IPS-18a (cell line): Measurements from ENCODE around the gene TNPO1.
"Not testable (repeated sequence)": the region's sequence is repeated elsewhere in the genome, so short reads cannot be mapped to it uniquely, and the experiment has no call there.

ENCODE experiments used
- H3K27ac ChIP-seq: one replicate; pipeline ENCODE4 v1.5.1; 2013; ENCODE audit warnings: low read length
- H3K27me3 ChIP-seq: one replicate; pipeline ENCODE4 v1.6.1; 2013; ENCODE audit warnings: mild to moderate bottlenecking, low read length; ENCODE audit not compliant: control insufficient read depth, insufficient read depth
- H3K36me3 ChIP-seq: one replicate; pipeline ENCODE4 v1.6.1; 2013; ENCODE audit warnings: low read depth, low read length; ENCODE audit not compliant: control insufficient read depth
- H3K4me1 ChIP-seq: one replicate; pipeline ENCODE4 v1.6.1; 2013; ENCODE audit warnings: low read depth, low read length; ENCODE audit not compliant: control insufficient read depth
- H3K4me3 ChIP-seq: one replicate; pipeline ENCODE4 v1.5.1; 2013; ENCODE audit warnings: low read length
- H3K9ac ChIP-seq: one replicate; pipeline ENCODE4 v1.6.1; 2013; ENCODE audit warnings: mild to moderate bottlenecking, low read length, moderate library complexity
- H3K9me3 ChIP-seq: one replicate; pipeline ENCODE4 v1.6.1; 2013; ENCODE audit warnings: low read depth, low read length; ENCODE audit not compliant: control insufficient read depth

Gene TNPO1

DNA sequence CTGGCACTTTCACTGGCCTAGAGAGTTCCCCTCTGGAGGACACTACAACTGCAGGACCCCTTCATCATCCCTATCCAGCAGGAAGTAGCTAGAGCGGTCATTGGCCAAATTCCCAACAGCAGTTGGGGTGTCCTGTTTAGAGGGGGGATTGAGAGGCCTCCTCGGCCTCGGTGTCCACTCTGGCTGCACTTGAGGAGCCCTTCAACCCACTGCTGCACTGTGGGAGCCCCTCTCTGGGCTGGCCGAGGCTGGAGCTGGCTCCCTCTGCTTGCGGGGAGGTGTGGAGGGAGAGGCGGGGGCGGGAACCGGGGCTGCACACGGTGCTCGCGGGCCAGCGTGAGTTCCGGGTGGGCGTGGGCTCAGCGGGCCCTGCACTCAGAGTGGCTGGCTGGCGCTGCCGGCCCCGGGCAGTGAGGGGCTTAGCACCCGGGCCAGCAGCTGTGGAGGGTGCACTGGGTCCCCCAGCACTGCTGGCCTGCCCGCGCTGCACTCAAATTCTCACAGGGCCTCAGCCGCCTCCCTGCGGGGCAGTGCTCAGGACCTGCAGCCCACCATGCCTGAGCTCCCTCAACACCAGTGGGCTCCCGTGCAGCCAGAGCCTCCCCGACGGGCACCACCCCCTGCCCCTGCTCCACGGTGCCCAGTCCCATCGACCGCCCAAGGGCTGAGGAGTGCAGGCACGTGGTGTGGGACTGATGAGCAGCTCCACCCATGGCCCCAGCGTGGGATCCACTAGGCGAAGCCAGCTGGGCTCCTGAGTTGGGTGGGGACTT, 118.7 kb downstream of the TNPO1 start:
- H3K4me3 ChIP-seq, H3K27me3 ChIP-seq, H3K27ac ChIP-seq, H3K36me3 ChIP-seq, H3K9ac ChIP-seq, H3K4me1 ChIP-seq, H3K9me3 ChIP-seq: not testable (repeated sequence)

DNA sequence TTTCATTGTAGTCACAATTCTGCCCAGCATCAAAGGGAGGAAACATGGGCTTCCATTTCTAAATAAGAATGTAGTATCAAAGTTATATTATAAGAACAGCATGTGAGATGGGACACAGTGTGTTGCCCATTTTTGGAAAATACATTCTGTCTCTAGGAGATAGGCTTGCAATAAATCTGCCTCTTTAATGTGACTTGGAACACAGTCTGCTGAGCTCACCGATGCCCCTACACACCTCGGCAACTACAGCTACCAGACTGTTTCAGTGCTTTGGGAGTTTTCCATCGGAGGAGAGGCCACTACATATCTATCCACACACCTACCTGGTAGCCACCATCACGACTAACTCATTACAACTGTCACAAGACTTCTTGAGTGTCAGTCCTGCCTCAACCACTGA, 120.4 kb downstream of the TNPO1 start:
- Histone ChIP-seq H3K9me3 (no peaks in the 10 kb centered on the region), H3K9ac (no peak overlapping the region), H3K4me3 (no peak overlapping the region), H3K27ac (no peak overlapping the region), H3K27me3 (no peaks in the 10 kb centered on the region), H3K36me3 (no peaks in the 10 kb centered on the region), H3K4me1 (no peaks in the 10 kb centered on the region)

DNA sequence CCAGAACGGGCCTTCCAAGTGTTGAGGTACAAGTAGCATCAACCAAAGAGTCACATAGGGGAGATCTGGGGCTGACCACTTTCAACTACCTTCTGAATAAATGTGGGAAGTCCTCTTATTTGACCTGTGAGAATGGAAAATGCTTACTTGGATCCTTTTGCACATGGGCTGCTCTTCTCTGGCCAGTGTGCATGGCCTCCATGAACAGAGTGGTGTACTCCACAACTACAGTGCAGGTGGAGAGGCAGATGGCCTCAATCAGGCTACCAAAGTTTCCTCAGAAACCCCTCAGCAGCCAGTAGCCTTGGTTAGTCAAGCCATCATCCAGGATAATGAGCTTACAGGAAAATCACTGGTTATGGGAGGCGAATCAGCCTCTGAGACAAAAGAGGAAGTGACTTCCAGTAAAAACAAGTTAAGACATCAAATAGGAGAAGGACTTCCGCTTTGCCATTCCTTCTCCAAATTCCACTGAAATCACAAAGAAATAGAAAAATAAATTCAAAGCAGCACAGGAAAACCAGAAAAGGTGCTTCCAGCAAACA, 121.1 kb downstream of the TNPO1 start:
- Histone ChIP-seq H3K9ac (no peak overlapping the region), H3K4me3 (no peak overlapping the region), H3K4me1 (no peaks in the 10 kb centered on the region), H3K36me3 (no peaks in the 10 kb centered on the region), H3K27me3 (no peaks in the 10 kb centered on the region), H3K27ac (no peak overlapping the region), H3K9me3 (no peaks in the 10 kb centered on the region)

DNA sequence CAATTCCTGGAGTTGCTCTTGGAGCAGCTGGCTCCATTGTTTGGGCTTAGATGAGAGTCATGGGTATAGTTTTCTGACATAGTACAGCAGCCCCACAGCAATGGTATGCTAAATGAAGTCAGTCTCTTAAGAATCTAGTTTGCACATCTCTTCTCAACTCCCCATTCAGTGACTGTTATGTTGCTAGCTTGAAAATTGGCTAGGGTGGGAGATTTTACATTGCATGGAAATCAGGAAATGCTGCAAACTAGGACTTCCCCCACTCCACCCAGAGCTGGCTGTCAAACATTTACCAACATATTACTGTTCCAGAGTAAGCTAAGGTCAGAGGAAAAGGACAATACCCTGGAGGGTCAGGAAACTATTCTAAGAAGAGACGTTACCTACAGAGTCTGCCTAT, 121.7 kb downstream of the TNPO1 start:
- H3K9ac ChIP-seq = no peak overlapping the region
- no peaks in the 10 kb centered on the region for H3K36me3 ChIP-seq
- H3K4me1 ChIP-seq = no peaks in the 10 kb centered on the region
- no peaks in the 10 kb centered on the region for H3K27me3 ChIP-seq
- H3K27ac ChIP-seq = no peak overlapping the region
- no peak overlapping the region for H3K4me3 ChIP-seq
- H3K9me3 ChIP-seq = no peaks in the 10 kb centered on the region

GRCh38 chr5:72940082-72940481, 123.6 kb downstream of the TNPO1 start:
- no peaks in the 10 kb centered on the region for H3K36me3 ChIP-seq
- H3K27ac ChIP-seq = no peak overlapping the region
- H3K4me3 ChIP-seq = no peak overlapping the region
- no peaks in the 10 kb centered on the region for H3K27me3 ChIP-seq
- H3K4me1 ChIP-seq = no peaks in the 10 kb centered on the region
- H3K9ac ChIP-seq = no peak overlapping the region
- no peaks in the 10 kb centered on the region for H3K9me3 ChIP-seq

DNA sequence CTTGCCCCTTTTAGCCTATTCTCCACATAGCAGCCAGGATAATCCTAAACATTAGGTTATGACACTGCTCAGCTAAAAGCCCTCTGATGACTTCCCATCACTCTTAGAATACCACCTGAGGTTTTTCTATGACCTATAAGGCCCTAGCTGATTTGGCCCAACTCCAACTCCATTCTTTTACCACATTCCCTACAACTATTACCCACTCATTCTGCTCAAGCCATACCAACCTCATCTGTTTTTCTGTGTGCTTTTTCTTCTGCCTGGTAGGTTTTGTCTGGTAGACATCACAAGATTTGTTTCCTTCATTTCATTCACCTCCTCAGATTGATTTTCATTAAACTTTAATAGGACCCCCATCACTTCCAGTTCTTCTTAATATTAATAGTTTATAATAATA, 126.8 kb downstream of the TNPO1 start:
- Histone ChIP-seq H3K36me3 (no peaks in the 10 kb centered on the region), H3K4me3 (no peak overlapping the region), H3K9ac (no peak overlapping the region), H3K9me3 (no peaks in the 10 kb centered on the region), H3K4me1 (no peaks in the 10 kb centered on the region), H3K27me3 (no peaks in the 10 kb centered on the region), H3K27ac (no peak overlapping the region)

DNA sequence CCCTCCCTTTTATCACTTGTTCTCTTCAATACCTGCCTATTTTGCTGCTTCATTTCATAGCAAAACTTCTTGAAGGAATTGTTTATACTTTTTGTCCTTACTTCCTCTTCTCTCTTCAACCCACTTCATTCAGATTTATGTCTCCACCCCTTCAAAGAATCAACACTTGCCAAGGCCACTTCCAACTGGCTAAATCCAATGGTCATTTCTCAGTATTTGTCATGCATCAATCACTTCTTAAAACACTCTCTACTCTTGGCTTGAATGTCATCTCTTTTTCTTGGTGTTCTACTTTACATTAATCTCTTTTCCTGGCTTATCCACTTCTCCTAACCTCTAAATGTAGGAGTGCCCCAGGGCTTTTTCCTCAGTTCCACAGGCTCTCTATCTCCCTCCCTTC, 131.0 kb downstream of the TNPO1 start:
- Histone ChIP-seq H3K4me3 (no peak overlapping the region), H3K27ac (no peak overlapping the region), H3K4me1 (no peaks in the 10 kb centered on the region), H3K9ac (no peak overlapping the region), H3K27me3 (no peaks in the 10 kb centered on the region), H3K36me3 (no peaks in the 10 kb centered on the region), H3K9me3 (no peaks in the 10 kb centered on the region)

- H3K9me3 ChIP-seq = no peaks in the 10 kb centered on the region
- no peak overlapping the region for H3K9ac ChIP-seq
- no peak overlapping the region for H3K4me3 ChIP-seq
- peaks cover 8% of the 10 kb centered on the region for H3K4me1 ChIP-seq
- peaks cover under 1% of the 10 kb centered on the region for H3K27me3 ChIP-seq
- H3K36me3 ChIP-seq = no peaks in the 10 kb centered on the region
- no peak overlapping the region for H3K27ac ChIP-seq
Measured at GRCh38 chr5:72949481-72949880, 133.0 kb downstream of the TNPO1 start.

DNA sequence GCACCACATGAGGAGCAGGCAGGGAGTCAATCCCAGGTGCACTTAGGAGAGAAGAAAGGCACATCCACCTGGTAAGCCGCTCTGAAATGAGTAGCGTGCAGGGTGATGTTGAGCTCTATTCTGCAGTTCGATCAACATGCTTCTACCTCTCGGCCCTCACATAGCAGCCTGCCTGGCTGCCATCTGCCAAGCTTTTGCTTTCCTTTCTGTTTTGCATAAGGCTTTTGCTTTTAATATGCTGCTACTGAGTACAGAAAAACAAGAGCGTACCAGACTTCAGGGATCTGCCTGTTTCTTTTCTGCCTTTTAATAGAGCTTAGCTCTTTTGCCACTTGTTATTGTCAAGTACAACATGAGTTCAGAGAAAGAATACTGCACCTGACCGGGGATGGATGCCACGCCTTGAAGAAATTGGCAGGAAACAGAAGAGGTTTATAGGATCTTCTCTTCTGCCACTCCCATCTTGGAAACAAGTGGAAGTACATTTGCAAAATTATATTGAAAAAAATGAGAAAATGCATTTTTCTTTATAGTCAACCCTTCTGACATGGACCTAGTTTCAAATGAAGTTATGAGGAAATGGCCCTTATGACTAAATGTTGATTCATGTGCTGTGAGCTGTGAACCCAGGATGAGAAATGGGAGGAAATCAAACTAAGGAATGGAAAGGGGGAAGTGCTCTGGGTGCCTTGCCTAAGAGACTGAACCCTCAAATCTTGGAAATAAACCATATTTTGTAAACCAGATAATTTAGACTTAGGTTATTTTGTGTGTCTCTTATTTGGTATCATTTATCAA, 135.4 kb downstream of the TNPO1 start:
- Histone ChIP-seq H3K36me3 (no peaks in the 10 kb centered on the region), H3K27ac (no peak overlapping the region), H3K4me3 (no peak overlapping the region), H3K9ac (no peak overlapping the region), H3K27me3 (peaks cover 12% of the 10 kb centered on the region), H3K4me1 (peaks cover 17% of the 10 kb centered on the region), H3K9me3 (no peaks in the 10 kb centered on the region)

DNA sequence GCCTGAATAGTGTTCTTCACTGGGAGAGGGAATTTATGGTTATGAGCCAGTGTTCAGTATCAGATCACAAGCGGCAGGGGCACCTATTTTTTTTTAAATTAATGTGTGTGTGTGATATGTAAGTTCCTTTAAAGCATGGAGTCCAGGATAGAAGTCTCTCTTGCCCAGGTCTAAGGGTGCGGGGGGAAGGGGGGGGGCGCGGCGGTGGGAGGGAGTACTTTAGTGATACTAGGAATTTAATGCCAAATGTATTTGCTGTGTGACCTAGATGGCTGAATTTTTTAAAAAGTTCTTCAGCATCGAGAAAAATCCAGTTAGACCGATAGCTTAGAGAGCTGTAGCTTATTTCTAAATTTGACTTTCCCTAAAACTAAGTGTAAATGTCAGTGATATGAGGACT, 137.9 kb downstream of the TNPO1 start:
- Histone ChIP-seq H3K36me3 (no peaks in the 10 kb centered on the region), H3K4me1 (peaks cover 17% of the 10 kb centered on the region), H3K27ac (no peak overlapping the region), H3K9me3 (no peaks in the 10 kb centered on the region), H3K4me3 (no peak overlapping the region), H3K27me3 (peaks cover 21% of the 10 kb centered on the region), H3K9ac (no peak overlapping the region)

- Histone ChIP-seq H3K9ac (peak overlapping the region; percentile 24), H3K27ac (no peak overlapping the region), H3K27me3 (peaks cover 21% of the 10 kb centered on the region), H3K4me1 (peaks cover 17% of the 10 kb centered on the region), H3K36me3 (no peaks in the 10 kb centered on the region), H3K9me3 (no peaks in the 10 kb centered on the region), H3K4me3 (peak overlapping the region; percentile 79)
Measured at GRCh38 chr5:72955143-72955767, 138.8 kb downstream of the TNPO1 start.
